Astrocyte of the spinal cord (primary cell): ENCODE data around the gene CELF1.
"Not testable (repeated sequence)": the region's sequence is repeated elsewhere in the genome, so short reads cannot be mapped to it uniquely, and the experiment has no call there.

Experiments
- DNase-seq: peaks from one replicate; pipeline ENCODE4 v3.0.0; 2011; ENCODE audit warnings: low read depth, low spot score
- H3K4me3 ChIP-seq: 2 replicates; pipeline ENCODE4 v1.5.1; 2011; ENCODE audit warnings: low read depth, mild to moderate bottlenecking, low read length, moderate library complexity
- in situ Hi-C: cut with HindIII; loops from 2 replicates; pipeline ENCODE4 v1.10.0; 2017; ENCODE audit warnings: low sequenced_read_pairs
- TF ChIP-seq, protein P1 (sequence below): IDR thresholded peaks from 2 replicates; pipeline ENCODE4 v1.5.1; 2012; ENCODE audit warnings: low read depth, mild to moderate bottlenecking, low read length, inconsistent platforms

CELF1 gene

DNA sequence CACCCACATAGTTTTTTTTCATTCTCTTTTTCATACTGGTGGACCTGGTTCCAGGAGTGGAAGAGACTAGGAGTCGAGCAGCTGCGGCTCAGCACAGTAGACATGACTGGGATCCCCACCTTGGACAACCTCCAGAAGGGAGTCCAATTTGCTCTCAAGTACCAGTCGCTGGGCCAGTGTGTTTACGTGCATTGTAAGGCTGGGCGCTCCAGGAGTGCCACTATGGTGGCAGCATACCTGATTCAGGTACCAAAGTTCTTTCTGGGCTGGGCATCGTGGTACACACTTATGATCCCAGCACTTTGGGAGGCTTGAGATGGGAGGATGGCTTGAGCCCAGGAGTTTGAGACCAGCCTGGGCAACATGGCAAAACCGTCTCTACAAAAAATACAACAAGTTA, 16.7 kb upstream of the CELF1 start:
- in situ Hi-C loops, result no loop called here
- TF ChIP-seq, protein P1, sequence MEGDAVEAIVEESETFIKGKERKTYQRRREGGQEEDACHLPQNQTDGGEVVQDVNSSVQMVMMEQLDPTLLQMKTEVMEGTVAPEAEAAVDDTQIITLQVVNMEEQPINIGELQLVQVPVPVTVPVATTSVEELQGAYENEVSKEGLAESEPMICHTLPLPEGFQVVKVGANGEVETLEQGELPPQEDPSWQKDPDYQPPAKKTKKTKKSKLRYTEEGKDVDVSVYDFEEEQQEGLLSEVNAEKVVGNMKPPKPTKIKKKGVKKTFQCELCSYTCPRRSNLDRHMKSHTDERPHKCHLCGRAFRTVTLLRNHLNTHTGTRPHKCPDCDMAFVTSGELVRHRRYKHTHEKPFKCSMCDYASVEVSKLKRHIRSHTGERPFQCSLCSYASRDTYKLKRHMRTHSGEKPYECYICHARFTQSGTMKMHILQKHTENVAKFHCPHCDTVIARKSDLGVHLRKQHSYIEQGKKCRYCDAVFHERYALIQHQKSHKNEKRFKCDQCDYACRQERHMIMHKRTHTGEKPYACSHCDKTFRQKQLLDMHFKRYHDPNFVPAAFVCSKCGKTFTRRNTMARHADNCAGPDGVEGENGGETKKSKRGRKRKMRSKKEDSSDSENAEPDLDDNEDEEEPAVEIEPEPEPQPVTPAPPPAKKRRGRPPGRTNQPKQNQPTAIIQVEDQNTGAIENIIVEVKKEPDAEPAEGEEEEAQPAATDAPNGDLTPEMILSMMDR, result no peak
- no peak for DNase-seq
- H3K4me3 ChIP-seq, result no peak overlapping the region

DNA sequence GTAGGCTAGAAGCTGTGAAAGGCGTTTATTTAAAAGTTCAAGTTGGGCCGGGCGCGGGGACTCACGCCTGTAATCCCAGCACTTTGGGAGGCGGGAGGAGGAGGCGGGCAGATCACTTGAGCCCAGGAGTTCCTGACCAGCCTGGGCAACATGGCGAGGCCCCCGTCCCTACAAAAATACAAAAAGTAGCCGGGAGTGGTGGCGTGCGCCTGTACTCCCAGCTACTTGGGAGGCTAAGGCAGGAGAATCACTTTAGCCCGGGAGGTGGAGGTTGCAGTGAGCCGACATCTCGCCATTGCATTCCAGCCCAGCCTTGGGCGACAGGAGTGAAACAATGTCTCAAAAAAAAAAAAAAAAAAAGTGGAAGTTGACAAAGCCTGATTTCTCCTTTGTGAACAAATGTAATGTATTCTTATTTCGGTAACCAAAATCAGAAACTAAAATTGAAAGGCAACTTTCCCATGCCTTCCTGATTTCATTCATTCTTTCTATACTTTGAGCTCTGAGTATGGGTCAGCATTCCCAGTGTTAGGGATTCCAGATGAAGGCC, 13.3 kb upstream of the CELF1 start:
- TF ChIP-seq, protein P1, result no peak
- H3K4me3 ChIP-seq, result peak overlapping the region; percentile 70
- DNase-seq, result no peak
- in situ Hi-C loops, result no loop called here

DNA sequence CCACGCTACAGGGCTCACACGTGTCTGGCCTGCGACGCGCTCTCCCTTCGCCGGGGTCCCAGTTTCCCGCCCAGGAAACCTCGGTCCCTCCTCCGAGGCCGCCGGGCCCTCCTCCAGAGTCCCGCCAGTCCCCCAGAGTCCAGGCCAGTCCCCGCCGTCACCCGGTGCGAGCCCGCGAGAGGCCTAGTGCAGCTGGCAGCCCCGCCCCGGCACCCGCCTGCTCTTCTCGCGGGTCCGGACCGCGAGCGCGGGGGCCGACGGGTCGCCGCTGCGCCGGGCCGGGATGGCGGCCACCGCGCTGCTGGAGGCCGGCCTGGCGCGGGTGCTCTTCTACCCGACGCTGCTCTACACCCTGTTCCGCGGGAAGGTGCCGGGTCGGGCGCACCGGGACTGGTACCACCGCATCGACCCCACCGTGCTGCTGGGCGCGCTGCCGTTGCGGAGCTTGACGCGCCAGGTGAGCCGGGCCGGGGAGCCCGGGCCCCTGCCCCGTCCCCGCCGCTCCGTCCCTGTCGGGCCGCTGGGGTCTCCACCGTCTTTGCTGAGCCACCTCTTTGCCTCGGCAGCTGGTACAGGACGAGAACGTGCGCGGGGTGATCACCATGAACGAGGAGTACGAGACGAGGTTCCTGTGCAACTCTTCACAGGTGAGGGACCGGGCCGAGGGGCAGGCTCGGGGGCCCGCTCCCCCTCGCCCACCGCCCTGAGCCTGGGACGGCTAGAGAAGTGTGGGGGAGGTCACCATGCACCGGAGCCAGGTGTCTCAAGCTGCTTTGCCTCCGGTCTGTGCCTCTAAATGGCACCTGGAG, 12.6 kb upstream of the CELF1 start, which contains the start of gene PTPMT1:
TSS of gene PTPMT1 (plus strand) at position 260 of the 809 bp plus-strand sequence. CDS start at position 284, 24 bp downstream.
- peak within 1 kb of the TSS; percentile 70 for H3K4me3 ChIP-seq
- in situ Hi-C loops, result no loop called here
- TF ChIP-seq, protein P1, result no peak
- DNase-seq, result peak; percentile 61

DNA sequence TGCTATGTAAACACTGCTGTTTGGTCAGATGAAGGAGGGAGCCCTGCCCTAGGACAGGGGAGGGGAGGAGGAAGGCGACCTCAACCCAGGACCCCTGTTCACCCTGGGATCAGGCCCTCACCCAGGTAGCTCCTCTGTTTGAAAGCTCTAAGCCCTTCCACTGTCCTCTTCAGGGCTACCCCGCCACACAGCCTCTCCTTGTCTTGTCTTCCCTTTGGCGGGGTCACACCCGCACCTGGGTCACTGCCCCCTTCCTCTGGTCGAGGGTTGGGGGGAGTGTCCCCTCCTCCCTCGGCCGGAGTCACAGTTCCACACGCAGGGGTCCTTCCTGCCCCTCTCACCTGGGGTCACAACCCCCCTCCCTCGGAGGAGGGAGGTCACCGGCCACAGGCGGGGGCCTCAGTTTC, 12.0 kb upstream of the CELF1 start:
- H3K4me3 ChIP-seq, result peak overlapping the region; percentile 70
- in situ Hi-C loops, result no loop called here
- DNase-seq, result no peak
- TF ChIP-seq, protein P1, result no peak

DNA sequence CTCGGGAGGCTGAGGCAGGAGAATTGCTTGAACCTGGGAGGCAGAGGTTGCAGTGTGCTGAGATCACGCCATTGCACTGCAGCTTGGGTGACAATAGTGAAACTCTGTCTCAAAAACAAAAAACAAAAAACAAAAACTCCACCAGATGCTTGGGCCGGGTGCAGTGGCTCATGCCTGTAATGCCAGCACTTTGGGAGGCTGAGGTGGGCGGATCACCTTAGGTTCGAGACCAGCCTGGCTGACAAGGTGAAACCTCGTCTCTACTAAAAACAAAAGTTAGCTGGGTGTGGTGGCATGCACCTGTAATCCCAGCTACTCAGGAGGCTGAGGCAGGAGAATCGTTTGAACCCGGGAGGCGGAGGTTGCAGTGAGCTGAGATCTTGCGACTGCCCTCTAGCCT, 11.4 kb upstream of the CELF1 start:
- H3K4me3 ChIP-seq, DNase-seq, in situ Hi-C loops: not testable (repeated sequence)

DNA sequence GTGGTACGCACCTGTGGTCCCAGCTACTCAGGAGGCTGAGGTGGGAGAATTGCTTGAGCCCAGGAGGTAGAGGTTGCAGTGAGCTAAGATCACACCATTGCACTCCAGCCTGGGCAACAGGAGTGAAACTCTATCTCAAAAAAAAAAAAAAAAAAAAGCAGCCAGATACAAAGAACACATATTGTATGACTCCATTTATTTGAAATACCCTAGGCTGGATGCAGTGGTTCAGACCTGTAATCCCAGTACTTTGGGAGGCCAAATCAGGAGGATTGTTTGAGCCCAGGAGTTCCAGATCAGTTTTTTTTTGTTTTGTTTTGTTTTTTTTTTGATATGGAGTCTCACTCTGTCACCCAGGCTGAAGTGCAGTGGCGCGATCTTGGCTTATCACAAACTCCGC, 9.5 kb upstream of the CELF1 start:
- in situ Hi-C loops, H3K4me3 ChIP-seq, DNase-seq: not testable (repeated sequence)

DNA sequence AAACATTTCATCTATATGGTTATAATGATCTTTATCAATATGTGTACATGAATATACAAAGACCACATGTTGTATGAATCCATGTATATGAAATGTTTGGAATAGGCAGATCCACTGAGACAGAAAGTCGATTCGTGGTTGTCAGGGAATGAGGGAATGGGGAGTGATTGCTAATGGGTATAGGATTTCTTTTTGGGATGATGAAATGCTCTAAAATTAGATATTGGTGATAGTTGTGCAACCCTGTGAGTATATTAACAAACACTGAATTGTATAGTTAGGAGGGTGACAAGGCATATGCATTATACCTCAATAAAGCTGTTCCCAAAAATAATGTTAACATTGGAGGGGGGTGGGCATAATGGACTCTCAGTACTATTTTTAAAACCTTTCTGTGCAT, 7.5 kb upstream of the CELF1 start:
- in situ Hi-C loops, result no loop called here
- TF ChIP-seq, protein P1, result no peak
- H3K4me3 ChIP-seq, result no peak overlapping the region
- DNase-seq, result no peak
